ENCODE measurements around the gene PKDREJ.

PKDREJ gene

DNA sequence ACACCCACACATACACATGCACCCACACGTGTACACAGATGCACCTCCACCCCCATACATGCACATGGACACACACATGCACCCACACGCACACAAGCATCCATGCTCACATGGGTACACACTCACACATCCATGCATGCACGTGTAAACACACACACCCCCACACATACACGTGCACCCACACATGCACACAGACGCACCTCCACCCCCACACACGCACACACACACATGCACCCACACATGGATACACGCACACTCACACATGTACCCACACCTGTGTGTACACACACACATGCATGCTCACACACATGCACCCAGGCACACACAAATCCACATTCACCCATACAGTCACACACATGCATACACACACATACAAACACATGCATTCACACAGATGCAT lies 37.5 kb downstream of the PKDREJ start:
- Histone ChIP-seq H3K4me3 (ENCODE audit: low read depth, low read length) (no peak overlapping the region), H3K9me3 (no peaks in the 10 kb centered on the region), H3K27me3 (no peaks in the 10 kb centered on the region), H3K4me1 (0 out of 2 replicates have a peak, but pooled peaks cover 2% of the 10 kb centered on the region), H3K36me3 (no peaks in the 10 kb centered on the region; the same call in none of the 2 replicates)
- no peak for DNase-seq
- TF ChIP-seq, protein P1, sequence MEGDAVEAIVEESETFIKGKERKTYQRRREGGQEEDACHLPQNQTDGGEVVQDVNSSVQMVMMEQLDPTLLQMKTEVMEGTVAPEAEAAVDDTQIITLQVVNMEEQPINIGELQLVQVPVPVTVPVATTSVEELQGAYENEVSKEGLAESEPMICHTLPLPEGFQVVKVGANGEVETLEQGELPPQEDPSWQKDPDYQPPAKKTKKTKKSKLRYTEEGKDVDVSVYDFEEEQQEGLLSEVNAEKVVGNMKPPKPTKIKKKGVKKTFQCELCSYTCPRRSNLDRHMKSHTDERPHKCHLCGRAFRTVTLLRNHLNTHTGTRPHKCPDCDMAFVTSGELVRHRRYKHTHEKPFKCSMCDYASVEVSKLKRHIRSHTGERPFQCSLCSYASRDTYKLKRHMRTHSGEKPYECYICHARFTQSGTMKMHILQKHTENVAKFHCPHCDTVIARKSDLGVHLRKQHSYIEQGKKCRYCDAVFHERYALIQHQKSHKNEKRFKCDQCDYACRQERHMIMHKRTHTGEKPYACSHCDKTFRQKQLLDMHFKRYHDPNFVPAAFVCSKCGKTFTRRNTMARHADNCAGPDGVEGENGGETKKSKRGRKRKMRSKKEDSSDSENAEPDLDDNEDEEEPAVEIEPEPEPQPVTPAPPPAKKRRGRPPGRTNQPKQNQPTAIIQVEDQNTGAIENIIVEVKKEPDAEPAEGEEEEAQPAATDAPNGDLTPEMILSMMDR (IDR thresholded peaks at IDR 0.05; ENCODE audit: low read depth, low read length) = no peak

DNA sequence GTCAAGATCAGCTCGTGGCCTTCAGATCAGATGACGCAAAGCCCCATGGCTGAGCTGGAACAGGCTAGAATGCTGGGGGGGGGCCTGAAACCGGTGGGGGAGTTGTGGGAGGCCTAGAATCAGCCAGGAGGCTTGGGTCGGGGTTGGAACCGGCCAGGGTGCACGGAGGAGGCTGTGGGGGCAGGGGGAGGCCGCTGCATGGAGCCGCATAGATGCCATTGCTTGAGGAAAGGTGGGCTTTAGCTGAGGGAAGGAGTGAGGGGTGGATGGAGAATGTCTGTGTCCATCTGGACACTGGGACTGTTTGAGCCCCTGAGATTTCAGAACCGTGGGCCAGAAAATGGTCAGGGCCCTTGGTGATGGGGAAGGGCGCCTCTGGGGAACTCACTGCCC lies 38.2 kb downstream of the PKDREJ start:
- Histone ChIP-seq H3K9me3 (no peaks in the 10 kb centered on the region), H3K4me1 (0 out of 2 replicates have a peak, but pooled peaks cover 2% of the 10 kb centered on the region), H3K4me3 (ENCODE audit: low read depth, low read length) (no peak overlapping the region), H3K36me3 (no peaks in the 10 kb centered on the region; the same call in none of the 2 replicates), H3K27me3 (no peaks in the 10 kb centered on the region)
- TF ChIP-seq, protein P1 (IDR thresholded peaks at IDR 0.05; ENCODE audit: low read depth, low read length) = no peak
- no peak for DNase-seq

DNA sequence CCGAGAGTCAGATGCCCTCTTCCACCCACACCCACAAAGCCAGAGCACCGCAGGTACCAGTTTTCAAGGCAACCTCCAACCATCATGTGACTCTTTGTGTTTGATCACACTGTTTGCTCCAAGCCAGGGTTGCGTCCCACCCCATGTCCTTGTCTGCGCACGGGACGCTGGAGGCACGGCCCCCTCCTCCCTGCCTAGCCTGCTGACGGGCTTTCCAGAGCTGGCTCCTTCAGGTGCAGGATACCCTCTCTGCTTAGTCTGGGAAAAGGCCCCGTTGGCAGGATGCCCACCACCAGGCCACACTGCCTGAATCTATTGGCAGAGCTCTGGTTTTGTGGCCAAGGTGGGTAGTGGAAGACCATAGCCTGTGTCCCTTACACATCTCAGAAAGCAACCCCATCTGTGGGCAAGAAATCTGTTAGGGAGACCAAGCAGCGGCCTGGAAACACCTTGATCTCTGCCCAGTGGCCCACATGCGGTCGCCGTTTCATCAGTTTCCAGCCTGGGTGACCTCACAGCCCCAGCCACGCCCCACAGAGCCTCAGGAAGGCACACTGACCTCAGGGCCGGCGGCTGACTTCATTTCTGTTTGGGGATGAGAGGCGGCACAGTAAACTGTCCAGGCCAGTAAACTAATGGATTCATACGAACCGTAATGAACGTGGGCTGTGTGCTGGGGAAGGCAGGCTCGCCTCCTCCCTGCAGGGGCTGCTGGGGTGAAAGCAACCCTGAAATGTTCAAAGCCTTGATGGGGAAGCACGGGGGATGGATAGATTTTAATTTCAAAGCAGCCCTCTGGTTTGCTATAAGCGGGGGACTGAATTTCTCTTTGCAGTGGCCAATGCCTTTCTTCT lies 38.9 kb downstream of the PKDREJ start:
- TF ChIP-seq, protein P1 (IDR thresholded peaks at IDR 0.05; ENCODE audit: low read depth, low read length) = no peak
- no peak overlapping the region for H3K4me3 ChIP-seq (ENCODE audit: low read depth, low read length)
- H3K9me3 ChIP-seq = no peaks in the 10 kb centered on the region
- DNase-seq = no peak
- H3K4me1 ChIP-seq = no peaks in the 10 kb centered on the region
- H3K27me3 ChIP-seq = no peaks in the 10 kb centered on the region
- H3K36me3 ChIP-seq = no peaks in the 10 kb centered on the region; the same call in none of the 2 replicates

DNA sequence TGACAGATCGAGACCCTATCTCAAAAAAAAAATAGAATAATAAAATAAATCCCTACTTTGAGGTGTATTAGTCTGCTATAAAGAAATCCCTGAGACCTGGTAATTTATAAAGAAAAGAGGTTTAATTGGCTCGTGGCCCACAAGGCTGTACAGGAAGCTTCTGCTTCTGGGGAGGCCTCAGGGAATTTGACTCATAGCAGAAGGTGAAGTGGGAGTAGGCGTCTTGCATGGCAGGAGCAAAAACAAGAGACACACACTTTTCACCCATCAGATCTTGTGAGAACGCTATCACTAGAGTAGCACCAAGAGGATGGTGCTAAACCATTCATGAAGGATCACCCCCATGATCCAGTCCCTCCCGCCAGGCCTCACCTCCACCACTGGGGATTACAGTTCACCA lies 42.2 kb downstream of the PKDREJ start:
- Histone ChIP-seq H3K27me3 (no peaks in the 10 kb centered on the region), H3K36me3 (peaks cover 4% of the 10 kb centered on the region), H3K4me1 (no peaks in the 10 kb centered on the region), H3K9me3 (no peaks in the 10 kb centered on the region), H3K4me3 (ENCODE audit: low read depth, low read length) (no peak overlapping the region)
- no peak for DNase-seq
- TF ChIP-seq, protein P1 (IDR thresholded peaks at IDR 0.05; ENCODE audit: low read depth, low read length) = no peak

DNA sequence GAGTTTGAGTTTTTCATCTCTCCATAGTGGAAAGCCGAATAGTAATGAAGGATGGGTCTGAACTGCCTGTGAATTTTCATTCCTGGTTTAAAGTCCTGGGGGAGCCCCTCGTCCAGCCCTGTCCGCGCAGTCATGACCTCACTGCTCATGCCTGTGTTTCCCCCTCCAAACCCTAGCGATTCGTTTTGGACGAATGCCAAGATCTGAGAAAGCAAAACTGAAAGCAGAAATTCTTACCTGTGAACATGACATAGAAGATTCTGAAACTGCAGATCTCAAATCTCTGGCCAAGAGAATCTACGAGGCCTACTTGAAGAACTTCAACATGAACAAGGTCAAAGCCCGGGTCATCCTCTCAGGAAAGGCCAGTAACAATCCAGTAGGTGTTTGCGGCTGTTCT lies 43.5 kb downstream of the PKDREJ start:
- Histone ChIP-seq H3K36me3 (peaks cover 4% of the 10 kb centered on the region), H3K4me1 (no peaks in the 10 kb centered on the region), H3K4me3 (ENCODE audit: low read depth, low read length) (no peak overlapping the region), H3K27me3 (no peaks in the 10 kb centered on the region), H3K9me3 (no peaks in the 10 kb centered on the region)
- no peak for DNase-seq
- TF ChIP-seq, protein P1 (IDR thresholded peaks at IDR 0.05; ENCODE audit: low read depth, low read length) = no peak

DNA sequence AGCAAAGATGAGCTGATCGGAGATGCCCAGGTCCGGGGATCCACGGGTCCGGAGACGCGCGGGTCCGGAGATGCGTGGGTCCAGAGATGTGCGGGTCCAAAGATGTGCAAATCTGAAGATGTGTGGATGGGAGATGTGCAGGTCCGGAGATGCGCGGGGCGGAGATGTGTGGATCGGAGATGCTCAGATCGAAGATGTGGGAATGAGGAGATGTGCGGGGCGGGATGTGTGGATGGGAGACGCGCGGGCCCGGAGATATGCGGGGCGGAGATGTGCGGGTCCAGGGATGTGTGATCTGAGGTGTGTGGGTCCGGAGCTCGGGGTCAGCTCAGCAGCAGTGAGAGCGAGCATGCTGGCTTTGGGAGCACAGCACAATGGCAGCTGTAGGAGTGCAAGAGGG lies 48.5 kb downstream of the PKDREJ start:
- Histone ChIP-seq H3K27me3 (no peaks in the 10 kb centered on the region), H3K4me3 (ENCODE audit: low read depth, low read length) (no peak overlapping the region), H3K36me3 (peaks cover 4% of the 10 kb centered on the region), H3K9me3 (no peaks in the 10 kb centered on the region), H3K4me1 (no peaks in the 10 kb centered on the region)
- no peak for DNase-seq
- TF ChIP-seq, protein P1 (IDR thresholded peaks at IDR 0.05; ENCODE audit: low read depth, low read length) = no peak
